ENCODE results near the gene CTDP1.
"Not testable (repeated sequence)": the region's sequence is repeated elsewhere in the genome, so short reads cannot be mapped to it uniquely, and the experiment has no call there.

The CTDP1 gene

DNA sequence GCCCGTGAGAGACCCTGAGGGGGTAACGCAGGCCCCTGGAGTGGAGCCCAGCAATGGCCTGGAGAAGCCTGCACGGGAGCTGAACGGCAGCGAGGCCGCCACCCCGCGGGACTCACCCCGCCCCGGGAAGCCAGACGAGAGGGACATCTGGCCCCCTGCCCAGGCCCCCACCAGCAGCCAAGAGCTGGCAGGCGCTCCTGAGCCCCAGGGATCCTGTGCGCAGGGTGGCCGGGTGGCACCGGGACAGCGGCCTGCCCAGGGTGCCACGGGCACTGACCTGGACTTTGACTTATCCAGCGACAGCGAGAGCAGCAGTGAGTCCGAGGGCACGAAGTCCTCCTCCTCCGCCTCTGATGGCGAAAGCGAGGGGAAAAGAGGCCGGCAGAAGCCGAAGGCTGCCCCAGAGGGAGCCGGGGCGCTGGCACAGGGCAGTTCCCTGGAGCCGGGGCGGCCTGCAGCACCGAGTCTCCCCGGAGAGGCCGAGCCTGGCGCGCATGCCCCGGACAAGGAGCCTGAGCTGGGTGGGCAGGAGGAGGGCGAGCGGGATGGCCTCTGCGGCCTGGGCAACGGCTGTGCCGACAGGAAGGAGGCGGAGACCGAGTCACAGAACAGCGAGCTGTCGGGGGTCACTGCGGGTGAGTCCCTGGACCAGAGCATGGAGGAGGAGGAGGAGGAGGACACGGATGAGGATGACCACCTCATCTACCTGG lies 35.1 kb downstream of the CTDP1 start:
- Histone ChIP-seq H3K36me3 (ENCODE audit: control insufficient read depth, insufficient read depth, low read length) (peaks cover 22% of the 10 kb centered on the region), H3K27me3 (ENCODE audit: control insufficient read depth, insufficient read depth, low read length, poor library complexity, severe bottlenecking) (no peaks in the 10 kb centered on the region), H3K4me1 (ENCODE audit: control insufficient read depth, insufficient read depth, low read length) (no peaks in the 10 kb centered on the region), H3K27ac (ENCODE audit: insufficient read depth, low read depth, low read length, poor library complexity, severe bottlenecking) (no peak overlapping the region), H3K9me3 (ENCODE audit: control insufficient read depth, low read length) (no peaks in the 10 kb centered on the region), H3K4me3 (ENCODE audit: insufficient read depth, low read depth, low read length) (no peak overlapping the region)
- 96% methylated on average over 47 of the region's 47 CpGs for WGBS, 2 experiments

DNA sequence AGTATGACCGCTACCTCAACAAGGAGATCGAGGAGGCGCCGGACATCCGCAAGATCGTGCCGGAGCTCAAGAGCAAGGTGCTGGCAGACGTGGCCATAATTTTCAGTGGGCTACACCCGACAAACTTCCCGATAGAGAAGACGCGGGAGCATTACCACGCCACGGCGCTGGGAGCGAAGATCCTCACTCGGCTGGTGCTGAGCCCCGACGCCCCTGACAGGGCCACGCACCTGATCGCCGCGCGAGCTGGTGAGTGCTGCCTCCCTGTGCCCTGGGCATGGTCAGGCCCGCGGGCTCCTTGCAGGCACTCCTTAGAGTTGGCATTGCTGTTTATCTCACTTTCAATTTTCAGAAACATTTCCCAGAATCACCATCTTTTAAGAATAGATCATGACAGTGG lies 35.7 kb downstream of the CTDP1 start:
- no peaks in the 10 kb centered on the region for H3K4me1 ChIP-seq (ENCODE audit: control insufficient read depth, insufficient read depth, low read length)
- H3K27ac ChIP-seq (ENCODE audit: insufficient read depth, low read depth, low read length, poor library complexity, severe bottlenecking) = no peak overlapping the region
- WGBS, 2 experiments = 97 to 98% methylated on average over 26 of the region's 26 CpGs
- no peaks in the 10 kb centered on the region for H3K9me3 ChIP-seq (ENCODE audit: control insufficient read depth, low read length)
- H3K36me3 ChIP-seq (ENCODE audit: control insufficient read depth, insufficient read depth, low read length) = peaks cover 19% of the 10 kb centered on the region
- no peak overlapping the region for H3K4me3 ChIP-seq (ENCODE audit: insufficient read depth, low read depth, low read length)
- no peaks in the 10 kb centered on the region for H3K27me3 ChIP-seq (ENCODE audit: control insufficient read depth, insufficient read depth, low read length, poor library complexity, severe bottlenecking)

DNA sequence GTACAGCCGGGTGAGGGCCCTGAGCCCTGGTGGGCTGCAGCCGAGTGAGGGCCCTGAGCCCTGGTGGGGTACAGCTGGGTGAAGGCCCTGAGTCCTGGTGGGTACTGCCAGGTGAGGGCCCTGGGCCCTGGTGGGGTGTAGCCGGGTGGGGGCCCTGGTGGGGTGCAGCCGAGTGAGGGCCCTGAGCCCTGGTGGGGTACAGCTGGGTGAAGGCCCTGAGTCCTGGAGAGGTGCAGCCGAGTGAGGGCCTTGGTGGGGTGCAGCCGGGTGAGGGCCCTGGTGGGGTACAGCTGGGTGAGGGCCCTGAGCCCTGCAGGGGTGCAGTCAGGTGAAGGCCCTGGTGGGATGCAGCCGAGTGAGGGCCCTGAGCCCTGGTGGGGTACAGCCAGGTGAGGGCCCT lies 37.5 kb downstream of the CTDP1 start:
- H3K4me3 ChIP-seq (ENCODE audit: insufficient read depth, low read depth, low read length) = no peak overlapping the region
- H3K9me3 ChIP-seq (ENCODE audit: control insufficient read depth, low read length) = no peaks in the 10 kb centered on the region
- H3K27ac ChIP-seq (ENCODE audit: insufficient read depth, low read depth, low read length, poor library complexity, severe bottlenecking) = no peak overlapping the region
- H3K27me3 ChIP-seq (ENCODE audit: control insufficient read depth, insufficient read depth, low read length, poor library complexity, severe bottlenecking) = no peaks in the 10 kb centered on the region
- peaks cover 17% of the 10 kb centered on the region for H3K36me3 ChIP-seq (ENCODE audit: control insufficient read depth, insufficient read depth, low read length)
- WGBS, 2 experiments = 93 to 94% methylated on average over 7 of the region's 7 CpGs
- H3K4me1 ChIP-seq (ENCODE audit: control insufficient read depth, insufficient read depth, low read length) = no peaks in the 10 kb centered on the region

DNA sequence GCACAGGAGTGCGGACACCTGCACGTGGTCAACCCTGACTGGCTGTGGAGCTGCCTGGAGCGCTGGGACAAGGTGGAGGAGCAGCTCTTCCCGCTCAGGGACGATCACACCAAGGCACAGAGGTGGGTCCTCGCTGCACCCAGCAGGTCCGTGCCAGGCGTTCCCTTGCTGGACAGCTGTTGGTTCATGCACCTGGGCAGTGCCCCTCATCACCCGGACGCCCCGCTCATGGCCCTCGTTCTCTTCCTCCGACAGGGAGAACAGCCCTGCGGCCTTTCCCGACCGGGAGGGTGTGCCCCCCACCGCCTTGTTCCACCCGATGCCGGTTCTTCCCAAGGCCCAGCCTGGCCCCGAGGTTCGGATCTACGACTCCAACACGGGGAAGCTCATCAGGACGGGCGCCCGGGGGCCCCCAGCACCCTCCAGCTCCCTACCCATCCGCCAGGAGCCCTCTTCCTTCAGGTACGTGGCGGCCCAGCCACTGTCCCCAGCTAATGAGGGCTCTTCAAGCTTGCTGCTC lies 38.0 kb downstream of the CTDP1 start:
- Histone ChIP-seq H3K4me1 (ENCODE audit: control insufficient read depth, insufficient read depth, low read length) (no peaks in the 10 kb centered on the region), H3K4me3 (ENCODE audit: insufficient read depth, low read depth, low read length) (no peak overlapping the region), H3K9me3 (ENCODE audit: control insufficient read depth, low read length) (no peaks in the 10 kb centered on the region), H3K36me3 (ENCODE audit: control insufficient read depth, insufficient read depth, low read length) (peaks cover 17% of the 10 kb centered on the region), H3K27ac (ENCODE audit: insufficient read depth, low read depth, low read length, poor library complexity, severe bottlenecking) (no peak overlapping the region), H3K27me3 (ENCODE audit: control insufficient read depth, insufficient read depth, low read length, poor library complexity, severe bottlenecking) (no peaks in the 10 kb centered on the region)
- 95 to 96% methylated on average over 29 of the region's 29 CpGs for WGBS, 2 experiments

DNA sequence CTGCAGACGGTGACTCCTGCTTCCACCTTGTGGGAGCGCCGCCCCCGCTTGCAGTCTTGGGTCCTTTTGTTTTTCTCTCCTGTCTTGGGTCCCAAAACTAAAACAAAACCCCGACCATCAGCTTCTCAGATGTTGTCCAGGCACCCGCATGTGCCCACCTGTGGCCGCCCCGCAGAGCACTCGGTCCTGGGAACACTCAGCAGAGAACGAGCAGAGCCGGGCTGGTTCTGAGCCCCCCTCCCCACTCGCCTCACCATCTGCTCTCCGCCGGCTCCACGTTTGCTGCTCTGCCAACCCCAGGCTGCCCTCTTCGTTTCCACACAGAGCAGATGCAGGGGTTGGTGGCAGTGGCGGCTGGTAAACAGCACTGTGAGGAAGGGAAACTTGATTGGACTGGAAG lies 38.5 kb downstream of the CTDP1 start:
- Histone ChIP-seq H3K27ac (ENCODE audit: insufficient read depth, low read depth, low read length, poor library complexity, severe bottlenecking) (no peak overlapping the region), H3K4me1 (ENCODE audit: control insufficient read depth, insufficient read depth, low read length) (no peaks in the 10 kb centered on the region), H3K9me3 (ENCODE audit: control insufficient read depth, low read length) (no peaks in the 10 kb centered on the region), H3K27me3 (ENCODE audit: control insufficient read depth, insufficient read depth, low read length, poor library complexity, severe bottlenecking) (no peaks in the 10 kb centered on the region), H3K36me3 (ENCODE audit: control insufficient read depth, insufficient read depth, low read length) (peaks cover 17% of the 10 kb centered on the region), H3K4me3 (ENCODE audit: insufficient read depth, low read depth, low read length) (no peak overlapping the region)
- WGBS, 2 experiments = 91 to 93% methylated on average over 17 of the region's 17 CpGs

DNA sequence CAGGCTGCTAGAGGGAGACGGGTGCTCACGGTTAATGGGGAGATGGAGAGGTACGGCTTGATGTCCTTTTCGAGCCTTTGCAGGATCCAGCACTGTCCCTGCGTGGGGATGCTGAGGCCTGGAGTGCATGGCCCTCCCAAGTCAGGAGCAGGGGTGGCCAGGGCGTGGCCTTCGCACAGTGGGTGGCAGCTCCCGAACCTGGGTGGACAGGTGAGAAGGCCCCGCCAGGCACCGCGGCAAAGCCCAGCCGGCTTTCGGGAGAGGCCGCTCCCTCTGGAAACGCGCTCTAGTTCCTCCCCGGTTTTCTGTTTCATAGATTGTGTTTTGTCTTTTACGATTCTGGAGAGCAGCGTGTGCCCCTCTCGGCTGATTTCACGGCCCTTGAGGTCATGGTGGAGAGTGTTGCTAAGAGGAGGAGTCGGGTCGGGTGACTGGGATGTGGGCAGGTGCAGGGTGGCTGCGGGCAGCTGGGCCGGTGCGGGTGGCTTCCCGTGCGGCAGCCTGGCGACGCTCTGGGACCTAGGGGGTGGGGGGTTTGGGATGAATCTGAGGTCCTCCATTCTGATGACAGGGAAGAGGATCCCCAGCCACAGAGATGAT lies 39.4 kb downstream of the CTDP1 start:
- no peaks in the 10 kb centered on the region for H3K27me3 ChIP-seq (ENCODE audit: control insufficient read depth, insufficient read depth, low read length, poor library complexity, severe bottlenecking)
- peaks cover 17% of the 10 kb centered on the region for H3K36me3 ChIP-seq (ENCODE audit: control insufficient read depth, insufficient read depth, low read length)

DNA sequence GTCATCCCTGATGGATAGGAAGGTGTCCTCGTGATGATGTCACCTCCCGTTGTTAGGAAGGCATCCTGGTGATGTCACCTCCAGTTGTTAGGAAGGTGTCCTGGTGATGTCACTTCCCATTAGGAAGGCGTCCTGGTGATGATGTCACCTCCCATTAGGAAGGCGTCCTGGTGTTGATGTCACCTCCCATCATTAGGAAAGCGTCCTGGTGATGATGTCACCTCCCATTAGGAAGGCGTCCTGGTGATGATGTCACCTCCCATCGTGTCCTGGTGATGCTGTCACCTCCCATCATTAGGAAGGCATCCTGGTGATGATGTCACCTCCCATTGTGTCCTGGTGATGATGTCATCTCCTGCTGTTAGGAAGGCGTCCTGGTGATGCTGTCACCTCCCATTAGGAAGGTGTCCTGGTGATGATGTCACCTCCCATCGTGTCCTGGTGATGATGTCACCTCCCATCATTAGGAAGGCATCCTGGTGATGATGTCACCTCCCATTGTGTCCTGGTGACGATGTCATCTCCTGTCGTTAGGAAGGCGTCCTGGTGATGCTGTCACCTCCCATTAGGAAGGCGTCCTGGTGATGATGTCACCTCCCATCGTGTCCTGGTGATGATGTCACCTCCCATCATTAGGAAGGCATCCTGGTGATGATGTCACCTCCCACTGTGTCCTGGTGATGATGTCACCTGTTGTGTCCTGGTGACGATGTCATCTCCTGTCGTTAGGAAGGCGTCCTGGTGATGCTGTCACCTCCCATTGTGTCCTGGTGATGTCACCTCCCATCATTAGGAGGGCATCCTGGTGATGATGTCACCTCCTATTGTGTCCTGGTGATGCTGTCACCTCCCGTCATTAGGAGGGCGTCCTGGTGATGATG lies 40.1 kb downstream of the CTDP1 start:
- H3K9me3 ChIP-seq (ENCODE audit: control insufficient read depth, low read length); H3K27ac ChIP-seq (ENCODE audit: insufficient read depth, low read depth, low read length, poor library complexity, severe bottlenecking); H3K4me1 ChIP-seq (ENCODE audit: control insufficient read depth, insufficient read depth, low read length); H3K27me3 ChIP-seq (ENCODE audit: control insufficient read depth, insufficient read depth, low read length, poor library complexity, severe bottlenecking); H3K4me3 ChIP-seq (ENCODE audit: insufficient read depth, low read depth, low read length): not testable (repeated sequence)
- H3K36me3 ChIP-seq (ENCODE audit: control insufficient read depth, insufficient read depth, low read length) = peaks cover 17% of the 10 kb centered on the region
- WGBS, 2 experiments = 95 to 96% methylated on average over 19 of the region's 19 CpGs

More for the DNA sequence above, 39.4 kb downstream of the CTDP1 start:
- Histone ChIP-seq H3K4me3 (ENCODE audit: insufficient read depth, low read depth, low read length) (no peak overlapping the region), H3K4me1 (ENCODE audit: control insufficient read depth, insufficient read depth, low read length) (no peaks in the 10 kb centered on the region), H3K9me3 (ENCODE audit: control insufficient read depth, low read length) (no peaks in the 10 kb centered on the region), H3K27ac (ENCODE audit: insufficient read depth, low read depth, low read length, poor library complexity, severe bottlenecking) (no peak overlapping the region)
- WGBS, 2 experiments = 95 to 96% methylated on average over 30 of the region's 30 CpGs

DNA sequence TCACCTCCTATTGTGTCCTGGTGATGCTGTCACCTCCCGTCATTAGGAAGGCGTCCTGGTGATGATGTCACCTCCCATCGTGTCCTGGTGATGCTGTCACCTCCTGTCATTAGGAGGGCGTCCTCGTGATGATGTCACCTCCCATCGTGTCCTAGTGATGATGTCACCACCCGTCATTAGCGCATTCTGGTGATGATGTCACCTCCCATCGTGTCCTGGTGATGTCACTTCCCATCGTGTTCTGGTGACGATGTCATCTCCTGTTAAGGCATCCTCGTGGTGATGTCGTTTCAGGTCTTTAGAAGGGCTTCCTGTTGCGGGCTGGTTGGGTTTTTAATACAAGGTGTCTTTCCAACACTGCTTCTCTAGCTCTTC lies 40.7 kb downstream of the CTDP1 start:
- no peak overlapping the region for H3K27ac ChIP-seq (ENCODE audit: insufficient read depth, low read depth, low read length, poor library complexity, severe bottlenecking)
- H3K36me3 ChIP-seq (ENCODE audit: control insufficient read depth, insufficient read depth, low read length) = peaks cover 17% of the 10 kb centered on the region
- no peaks in the 10 kb centered on the region for H3K9me3 ChIP-seq (ENCODE audit: control insufficient read depth, low read length)
- WGBS, 2 experiments = 96 to 97% methylated on average over 14 of the region's 14 CpGs
- H3K27me3 ChIP-seq (ENCODE audit: control insufficient read depth, insufficient read depth, low read length, poor library complexity, severe bottlenecking) = no peaks in the 10 kb centered on the region
- no peak overlapping the region for H3K4me3 ChIP-seq (ENCODE audit: insufficient read depth, low read depth, low read length)
- H3K4me1 ChIP-seq (ENCODE audit: control insufficient read depth, insufficient read depth, low read length) = no peaks in the 10 kb centered on the region

DNA sequence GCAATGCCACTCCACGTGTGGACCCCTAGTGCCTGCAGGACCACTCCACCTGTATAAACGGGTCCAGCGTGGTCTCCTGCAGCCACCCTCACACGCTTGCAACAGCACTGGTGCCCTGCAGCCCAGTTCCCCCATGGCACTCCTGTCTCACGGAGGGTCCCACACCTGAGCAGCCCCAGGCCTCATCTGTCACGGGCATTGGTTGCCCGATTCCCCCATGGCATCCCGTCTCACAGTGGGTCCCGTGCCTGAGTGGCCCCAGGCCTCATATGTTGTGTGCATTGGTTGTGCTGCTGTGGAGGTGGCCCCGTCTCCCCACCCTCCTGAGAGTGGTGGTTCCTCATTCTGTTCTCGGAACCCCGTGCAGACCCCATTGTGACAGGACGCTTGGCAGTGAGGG lies 43.4 kb downstream of the CTDP1 start:
- Histone ChIP-seq H3K36me3 (ENCODE audit: control insufficient read depth, insufficient read depth, low read length) (peaks cover 9% of the 10 kb centered on the region), H3K27me3 (ENCODE audit: control insufficient read depth, insufficient read depth, low read length, poor library complexity, severe bottlenecking) (no peaks in the 10 kb centered on the region), H3K4me3 (ENCODE audit: insufficient read depth, low read depth, low read length) (no peak overlapping the region), H3K9me3 (ENCODE audit: control insufficient read depth, low read length) (no peaks in the 10 kb centered on the region), H3K27ac (ENCODE audit: insufficient read depth, low read depth, low read length, poor library complexity, severe bottlenecking) (no peak overlapping the region), H3K4me1 (ENCODE audit: control insufficient read depth, insufficient read depth, low read length) (no peaks in the 10 kb centered on the region)
- WGBS, 2 experiments = 95 to 96% methylated on average over 13 of the region's 13 CpGs

DNA sequence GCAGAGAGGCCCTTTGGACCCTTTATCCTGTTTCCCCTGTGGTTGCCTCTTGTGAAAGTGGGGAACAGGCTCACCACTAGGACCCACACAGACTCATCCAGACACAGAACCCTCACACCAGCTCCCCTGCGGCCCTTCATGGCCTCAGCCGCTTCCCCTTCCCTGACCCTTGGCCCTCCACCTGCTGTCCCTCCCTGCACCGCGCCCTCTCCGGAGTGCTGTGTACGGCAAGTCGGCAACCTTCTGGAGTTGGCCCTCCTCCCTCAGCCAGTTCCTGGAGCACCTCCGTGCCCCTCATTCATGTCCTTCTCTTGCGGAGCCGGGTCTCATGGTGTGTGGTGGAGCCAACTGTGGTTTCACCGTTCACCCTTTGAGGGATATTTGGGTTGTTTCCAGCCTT lies 44.0 kb downstream of the CTDP1 start:
- no peak overlapping the region for H3K4me3 ChIP-seq (ENCODE audit: insufficient read depth, low read depth, low read length)
- H3K4me1 ChIP-seq (ENCODE audit: control insufficient read depth, insufficient read depth, low read length) = no peaks in the 10 kb centered on the region
- peaks cover 3% of the 10 kb centered on the region for H3K36me3 ChIP-seq (ENCODE audit: control insufficient read depth, insufficient read depth, low read length)
- no peaks in the 10 kb centered on the region for H3K9me3 ChIP-seq (ENCODE audit: control insufficient read depth, low read length)
- WGBS, 2 experiments = 85 to 86% methylated on average over 11 of the region's 11 CpGs
- H3K27me3 ChIP-seq (ENCODE audit: control insufficient read depth, insufficient read depth, low read length, poor library complexity, severe bottlenecking) = no peaks in the 10 kb centered on the region
- no peak overlapping the region for H3K27ac ChIP-seq (ENCODE audit: insufficient read depth, low read depth, low read length, poor library complexity, severe bottlenecking)
